Right renal pelvis (tissue), 4 donors: ENCODE measurements around the gene FFAR4. TPM values are rescaled to one million over a fixed set of nuclear protein-coding genes. Genes with fewer than 3 reads are reported as not detected.

Source experiments
- DNase-seq, 4 donors: peaks; one replicate each; pipeline ENCODE4 v3.0.0-alpha.2; 2013; ENCODE audit warnings: low read depth in 4 of 4, low spot score in 3 of 4, missing footprints in 1 of 4
- polyA plus RNA-seq, 4 donors: library from polyadenylated mRNA; unstranded; fragments of 120-200 nt; gene quantifications; one replicate each; pipeline ENCODE4 v1.2.1, GENCODE V29; 2013; ENCODE audit not compliant: insufficient read length in 4 of 4

FFAR4 gene
- polyA plus RNA-seq, 4 donors = 0.01 TPM; not detected in 3

DNA sequence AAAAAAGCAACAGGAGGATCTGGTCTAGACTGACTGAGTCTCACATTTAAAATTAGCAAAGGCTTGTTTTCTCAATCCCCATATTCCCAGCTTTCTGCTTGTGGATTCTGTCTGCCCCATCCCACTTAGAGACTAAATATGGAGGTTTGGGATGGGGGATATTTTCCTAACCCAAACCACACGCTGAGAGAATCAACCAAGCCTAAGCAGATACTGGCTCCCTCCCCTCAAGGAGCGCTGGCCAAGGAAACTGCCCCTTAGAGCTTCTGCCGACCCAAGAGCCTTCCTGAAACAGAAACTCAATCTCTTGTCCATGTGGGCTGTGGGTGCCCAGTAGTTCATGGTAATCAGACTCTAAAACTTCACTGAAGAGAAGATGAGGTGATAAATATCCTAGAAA is 3.9 kb downstream of the FFAR4 start:
- DNase-seq = no peak

DNA sequence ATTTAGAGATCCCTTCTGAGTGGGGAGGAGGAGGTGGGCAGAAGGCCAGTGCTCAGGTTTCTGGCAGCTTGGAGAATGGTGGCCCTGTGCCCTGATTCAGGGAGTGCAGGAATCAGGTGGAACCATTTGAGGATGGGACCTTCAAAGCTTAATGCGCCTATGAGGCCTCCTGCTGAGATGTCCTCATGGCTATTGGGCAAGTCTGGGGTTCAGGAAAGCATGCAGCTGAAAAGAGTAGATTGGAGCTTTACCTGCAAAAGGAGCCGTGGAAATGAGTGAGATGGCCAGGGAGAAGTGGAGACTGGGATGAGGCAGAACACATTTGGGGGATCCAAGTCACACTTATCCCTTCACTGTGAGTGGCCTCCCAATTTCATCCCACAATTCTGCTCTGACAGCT is 6.1 kb downstream of the FFAR4 start:
- no peak for DNase-seq

DNA sequence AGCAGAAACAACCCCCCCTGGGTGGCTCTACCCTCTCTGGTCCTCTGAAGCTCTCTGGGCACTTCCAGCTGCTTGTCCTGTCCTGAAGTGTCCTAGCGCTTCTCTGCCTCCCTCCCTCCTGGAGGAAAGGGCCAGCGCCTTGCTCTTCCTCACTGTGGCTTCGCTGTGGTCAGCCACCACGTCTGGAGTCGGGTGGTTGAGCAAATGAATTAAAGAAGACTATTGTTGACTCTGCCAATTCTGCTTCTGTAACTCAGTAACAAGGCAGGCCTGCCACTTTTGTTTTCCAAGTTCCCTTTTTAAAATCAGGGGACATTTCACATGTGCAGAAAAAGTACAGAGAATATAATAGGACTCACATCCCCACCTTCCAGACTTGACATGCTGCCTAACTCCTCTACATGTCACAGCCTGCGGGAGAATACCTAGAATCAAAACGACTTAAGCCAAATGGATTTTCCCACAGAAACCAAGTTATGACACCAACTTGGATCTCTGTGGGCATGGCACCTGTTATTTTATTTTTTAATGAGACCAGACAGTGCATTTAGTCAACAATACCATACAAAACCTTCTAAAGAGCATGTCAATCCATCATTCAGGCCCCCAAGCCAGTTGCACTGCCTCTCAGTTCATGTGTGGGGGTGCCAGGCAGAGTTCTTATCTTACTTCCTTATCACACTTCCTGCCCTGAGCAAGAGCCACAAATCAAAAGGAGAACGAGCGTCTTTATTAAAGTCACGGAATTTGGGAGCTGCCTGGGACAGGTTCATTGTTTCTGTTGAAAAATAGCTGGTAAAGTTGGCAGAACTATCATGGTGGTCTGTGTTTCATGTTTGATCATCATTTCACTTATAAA is 6.8 kb downstream of the FFAR4 start:
- DNase-seq = no peak

DNA sequence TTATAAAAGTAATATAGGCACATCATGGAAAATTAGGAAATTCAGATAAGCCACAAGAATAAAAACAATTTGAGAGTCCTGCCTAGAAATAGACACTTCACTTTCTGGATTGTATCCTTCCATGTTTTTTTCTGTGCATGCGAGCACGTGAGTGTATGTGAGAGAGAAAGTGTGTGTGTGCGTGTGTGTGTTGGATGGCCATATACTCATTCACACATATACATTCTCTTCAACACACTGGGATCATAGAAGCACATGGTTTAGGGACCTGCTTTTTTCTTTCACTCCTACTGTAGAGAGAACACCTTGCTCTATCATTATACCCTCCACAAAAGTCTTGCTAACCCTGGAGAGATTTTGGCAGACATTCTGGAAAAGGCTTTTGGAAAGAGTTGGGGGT is 7.5 kb downstream of the FFAR4 start:
- no peak for DNase-seq

DNA sequence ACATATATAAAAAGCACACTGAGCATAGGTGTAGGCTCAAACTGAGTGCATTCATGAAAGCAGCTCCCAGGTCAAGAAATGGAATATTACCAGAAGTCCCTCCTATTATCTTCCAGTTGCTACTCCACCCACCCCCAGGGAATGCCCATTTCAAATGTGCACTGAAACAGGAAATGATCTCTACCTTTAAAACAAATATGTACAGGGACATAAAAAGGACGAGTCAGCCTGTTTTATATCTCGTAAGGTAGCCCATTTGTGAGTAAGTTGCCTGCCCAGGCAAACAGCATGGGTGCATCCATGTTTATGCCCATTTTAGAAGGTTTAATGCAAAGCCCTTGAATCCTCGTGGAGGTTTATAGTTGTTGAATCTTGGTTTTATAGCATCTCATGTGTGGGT is 10.4 kb downstream of the FFAR4 start:
- no peak for DNase-seq

DNA sequence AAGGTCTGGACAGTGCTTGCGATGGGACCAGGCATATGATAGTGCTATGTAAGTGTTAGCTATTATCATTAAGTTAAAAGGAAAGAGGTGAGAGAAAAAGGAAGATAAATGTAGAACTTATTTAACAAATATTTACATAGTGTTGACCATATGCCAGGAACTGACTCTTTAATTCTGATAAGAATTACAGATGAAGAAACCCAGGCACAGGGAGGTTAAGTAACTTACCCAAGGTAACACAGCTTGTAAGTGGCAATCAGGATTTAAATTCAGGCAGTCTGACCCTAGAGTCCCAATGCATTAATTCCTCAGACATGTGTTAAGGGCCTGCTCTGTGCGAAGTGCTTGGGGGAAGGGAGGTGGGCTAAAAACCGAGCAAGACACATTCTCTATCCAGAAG is 11.1 kb downstream of the FFAR4 start:
- DNase-seq = no peak

DNA sequence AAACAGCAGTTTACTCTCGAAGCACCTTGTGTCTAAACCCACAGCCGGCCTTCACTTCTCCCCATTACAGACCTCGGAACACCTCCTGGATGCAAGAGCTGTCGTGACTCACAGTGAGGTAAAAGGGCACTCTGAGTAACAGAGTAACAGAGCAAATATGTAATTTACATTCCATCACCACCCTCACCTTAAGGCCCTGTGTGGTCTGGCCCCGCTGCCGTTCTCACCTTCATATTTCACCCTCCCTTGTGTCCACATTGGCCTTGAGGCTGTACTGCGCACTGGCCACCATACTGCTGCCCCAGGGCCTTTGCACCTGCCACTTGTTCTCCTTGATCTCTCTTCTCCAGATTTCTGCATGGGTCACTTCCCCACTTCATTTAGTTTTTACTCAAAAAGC is 12.6 kb downstream of the FFAR4 start:
- no peak for DNase-seq

DNA sequence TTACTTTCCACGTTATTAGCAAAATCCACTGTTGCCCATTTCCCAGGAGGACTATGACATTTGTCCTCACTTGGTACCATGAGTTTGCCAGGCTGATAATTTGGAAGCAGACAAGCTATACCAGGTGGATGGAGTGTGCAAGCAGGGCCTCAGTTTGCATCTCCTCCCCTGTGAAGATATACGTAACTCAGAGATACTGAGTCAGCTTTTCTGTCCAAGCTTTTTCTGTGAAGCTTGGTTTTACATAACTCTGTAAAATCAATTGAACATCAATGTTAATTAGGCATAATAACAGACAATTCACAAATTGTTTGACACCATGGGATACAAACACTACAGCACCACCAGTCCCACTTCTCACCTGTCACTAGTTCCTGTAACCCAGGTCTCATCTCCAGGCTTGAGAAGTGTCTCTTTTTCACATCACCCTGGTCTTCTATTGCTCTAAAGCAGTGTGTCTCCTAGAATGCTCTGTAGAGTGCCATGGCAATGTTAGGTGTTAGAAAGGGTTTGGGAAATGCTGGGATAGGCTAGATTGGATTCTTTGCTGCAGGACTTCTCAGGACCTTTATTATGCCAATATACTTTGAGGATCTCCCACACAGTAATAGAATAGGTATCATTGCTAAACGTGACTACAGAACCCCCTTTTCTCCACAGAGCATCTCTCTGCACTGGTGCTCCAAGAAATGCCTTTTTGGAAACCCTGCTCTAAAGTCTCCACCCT is 13.7 kb downstream of the FFAR4 start:
- no peak for DNase-seq

DNA sequence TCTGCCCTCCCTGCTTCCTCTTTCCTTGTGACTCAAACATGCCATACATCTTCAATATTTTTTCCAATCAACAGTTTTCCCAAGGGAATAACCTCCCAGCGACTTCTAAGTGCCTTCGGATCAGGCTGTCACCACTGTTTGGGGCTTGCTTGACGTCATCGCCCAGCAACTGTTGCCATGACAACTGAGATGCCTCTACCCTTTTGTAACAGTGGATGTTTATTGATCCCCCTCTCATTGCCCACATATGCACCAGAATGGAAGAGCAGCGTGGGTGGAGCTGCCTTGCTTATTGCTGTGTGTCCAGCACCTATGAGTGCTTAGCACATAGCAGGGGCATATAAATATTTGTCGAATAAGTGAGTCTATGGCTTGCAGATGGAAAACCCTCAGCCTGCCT is 14.4 kb downstream of the FFAR4 start:
- no peak for DNase-seq

DNA sequence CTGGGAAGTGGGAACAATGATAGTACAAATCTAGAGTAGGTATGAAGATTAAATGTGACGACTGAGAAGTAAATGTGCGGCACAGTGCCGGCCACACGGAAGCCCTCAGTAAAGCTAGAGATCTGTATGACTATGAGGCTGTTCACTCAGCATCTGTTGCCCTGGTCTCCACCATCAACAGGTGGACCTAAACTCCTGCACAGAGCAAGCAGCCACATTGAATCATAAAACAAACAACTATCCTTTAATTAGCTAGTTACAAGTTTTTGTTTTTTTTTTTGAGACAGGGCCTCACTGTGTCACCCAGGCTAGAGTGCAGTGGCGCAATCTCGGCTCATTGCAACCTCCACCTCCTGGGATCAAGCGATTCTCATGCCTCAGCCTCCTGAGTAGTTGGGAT is 18.0 kb downstream of the FFAR4 start:
- no peak for DNase-seq

DNA sequence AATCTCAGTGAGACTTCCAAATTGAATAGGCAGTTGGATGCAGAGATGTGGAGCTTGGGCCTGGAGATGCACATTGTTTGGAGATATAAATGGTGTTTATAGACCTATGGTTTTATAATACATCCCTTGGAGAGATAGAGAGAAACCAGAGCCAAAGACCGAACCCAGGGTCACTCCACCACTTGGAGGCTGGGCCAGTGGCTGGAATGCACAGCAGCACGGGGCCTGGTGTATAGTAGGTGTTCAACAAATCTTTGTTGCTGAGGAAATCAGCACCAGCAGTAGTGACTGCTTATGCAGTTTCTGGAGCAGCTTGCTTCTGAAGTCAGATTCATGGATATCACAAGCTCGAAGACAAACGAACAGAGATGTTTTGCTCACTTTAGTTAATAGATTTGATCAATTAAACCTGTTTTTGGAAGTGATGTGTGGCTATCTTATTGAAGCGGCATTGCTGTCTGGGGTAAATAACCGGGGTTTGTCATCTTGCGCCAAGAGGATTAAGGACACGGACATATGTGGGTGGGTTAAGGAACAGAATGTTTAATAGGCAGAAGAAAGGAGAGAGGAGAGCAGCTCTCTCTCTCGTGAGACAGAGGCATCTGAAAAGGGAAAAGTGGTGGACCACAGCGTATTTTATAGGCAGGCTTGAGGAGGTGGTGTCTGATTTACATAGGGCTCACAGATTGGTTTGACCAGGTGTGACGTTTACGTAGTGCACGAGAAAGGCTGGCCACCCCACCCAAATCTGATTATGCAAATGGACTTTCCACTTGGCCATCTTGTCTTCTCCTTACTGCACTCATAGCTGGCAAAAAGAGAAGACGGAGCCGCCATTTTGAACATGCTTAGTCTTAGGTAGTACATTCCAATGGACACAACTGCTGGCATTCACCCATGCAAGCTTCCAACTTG is 23.4 kb downstream of the FFAR4 start:
- DNase-seq = no peak

DNA sequence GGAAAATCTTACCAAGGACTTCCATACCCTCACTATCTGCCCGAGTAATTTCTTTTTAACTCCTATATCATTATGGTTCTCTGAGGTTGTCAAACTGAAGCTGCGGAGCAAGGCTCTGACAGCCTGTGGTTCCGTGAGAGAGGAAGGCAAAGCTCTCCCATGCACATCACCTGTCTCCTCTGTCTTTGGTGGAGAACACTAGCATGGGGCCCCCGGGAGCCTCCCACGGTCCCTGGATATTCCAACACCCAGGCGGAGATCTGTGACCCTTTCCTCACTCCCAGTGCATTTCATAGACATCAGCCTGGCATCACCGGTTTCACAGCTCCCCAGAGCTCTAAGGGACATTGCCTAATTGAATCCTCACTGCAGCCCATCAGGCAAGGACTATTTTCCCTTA is 24.2 kb downstream of the FFAR4 start:
- DNase-seq = no peak

DNA sequence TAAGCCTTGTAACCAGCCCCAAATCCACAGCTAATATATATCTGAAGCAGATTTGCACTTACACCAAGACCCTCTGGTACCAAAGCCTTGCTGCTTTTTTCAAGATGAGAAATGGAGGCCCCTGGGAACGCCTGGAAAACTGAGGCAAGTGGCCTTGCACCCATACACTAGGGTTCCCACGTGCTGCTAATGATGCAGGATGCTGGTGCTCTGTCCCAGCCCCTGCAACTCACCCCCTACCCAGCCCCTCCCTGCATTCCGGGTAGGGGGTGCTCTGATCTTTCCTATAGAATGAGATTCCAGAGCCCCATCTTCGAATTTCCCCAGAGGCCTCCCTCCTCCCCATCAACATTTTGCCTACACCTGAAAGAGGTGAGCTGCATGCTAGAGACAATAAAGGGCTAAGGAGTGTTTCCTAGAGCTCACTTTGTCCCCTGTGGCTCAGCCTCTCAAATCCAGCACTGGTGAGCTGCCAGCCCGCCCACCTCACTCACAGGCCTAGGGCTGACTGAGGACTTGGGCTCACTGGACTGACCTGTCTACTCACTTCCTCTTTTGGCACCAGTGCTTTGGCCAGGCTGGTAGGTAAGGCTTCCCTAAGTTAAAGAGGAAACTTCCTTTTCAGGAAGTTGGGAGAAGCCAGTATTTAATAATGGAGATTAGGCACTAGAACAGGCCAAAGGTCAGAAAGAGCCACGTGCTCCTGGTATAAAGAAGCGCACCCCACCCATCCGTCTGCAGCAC is 24.8 kb downstream of the FFAR4 start:
- no peak for DNase-seq

DNA sequence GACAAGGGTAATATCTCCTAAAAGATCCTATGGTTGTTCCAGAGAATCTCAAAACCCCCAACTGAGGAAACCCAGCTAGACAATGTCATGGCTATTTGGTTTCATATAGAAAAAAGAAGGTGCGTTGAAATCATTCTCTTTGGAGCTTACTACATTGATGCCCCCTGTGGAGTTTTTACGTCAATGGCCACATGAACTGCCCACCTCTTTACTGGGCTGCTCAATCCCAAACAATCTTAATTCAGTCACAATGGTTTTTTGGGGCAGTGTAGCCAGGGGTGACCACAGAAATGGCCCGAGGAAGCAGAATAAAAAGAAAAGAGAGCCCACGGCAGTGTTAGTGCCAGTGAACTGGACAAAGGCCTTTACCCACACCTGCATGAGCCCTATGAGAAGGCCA is 26.8 kb downstream of the FFAR4 start:
- DNase-seq = no peak

DNA sequence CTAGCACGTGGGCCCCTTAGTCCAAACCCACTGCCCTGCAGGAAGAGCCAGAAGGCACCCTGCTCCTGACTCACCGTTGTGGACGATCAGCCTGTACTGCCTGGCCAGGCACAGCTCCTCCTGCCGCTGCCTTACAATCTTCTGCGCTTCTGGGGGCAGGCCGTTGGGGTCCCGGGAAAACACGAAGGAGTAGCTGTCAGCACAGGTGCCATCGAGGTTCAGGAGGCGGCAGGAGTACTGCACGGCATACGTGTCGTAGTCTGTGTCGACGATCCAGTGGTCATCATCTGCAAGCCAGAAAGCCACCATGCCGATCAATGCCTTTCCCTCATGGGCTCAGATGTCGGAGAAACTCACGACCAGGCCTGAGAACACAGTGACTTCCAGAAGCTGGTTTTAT is 27.3 kb downstream of the FFAR4 start:
- no peak for DNase-seq

DNA sequence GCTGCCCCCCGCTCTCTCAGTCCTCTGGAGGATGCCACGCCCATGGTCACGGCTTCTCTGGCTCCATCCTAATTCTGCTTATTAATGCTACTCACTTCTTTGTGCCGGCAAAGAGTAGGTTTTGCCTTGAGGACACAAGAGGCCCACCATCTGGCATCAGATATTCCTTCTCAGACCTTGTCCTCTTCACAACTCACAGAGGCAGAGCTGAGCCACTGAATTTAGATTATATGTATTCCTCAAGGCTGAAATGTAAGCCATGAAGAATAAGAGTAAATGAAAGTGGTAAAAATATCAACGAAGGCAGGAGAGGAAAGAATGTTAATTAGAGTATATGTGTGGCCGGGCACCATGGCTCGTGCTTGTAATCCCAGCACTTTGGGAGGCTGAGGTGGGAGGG is 28.1 kb downstream of the FFAR4 start:
- no peak for DNase-seq

DNA sequence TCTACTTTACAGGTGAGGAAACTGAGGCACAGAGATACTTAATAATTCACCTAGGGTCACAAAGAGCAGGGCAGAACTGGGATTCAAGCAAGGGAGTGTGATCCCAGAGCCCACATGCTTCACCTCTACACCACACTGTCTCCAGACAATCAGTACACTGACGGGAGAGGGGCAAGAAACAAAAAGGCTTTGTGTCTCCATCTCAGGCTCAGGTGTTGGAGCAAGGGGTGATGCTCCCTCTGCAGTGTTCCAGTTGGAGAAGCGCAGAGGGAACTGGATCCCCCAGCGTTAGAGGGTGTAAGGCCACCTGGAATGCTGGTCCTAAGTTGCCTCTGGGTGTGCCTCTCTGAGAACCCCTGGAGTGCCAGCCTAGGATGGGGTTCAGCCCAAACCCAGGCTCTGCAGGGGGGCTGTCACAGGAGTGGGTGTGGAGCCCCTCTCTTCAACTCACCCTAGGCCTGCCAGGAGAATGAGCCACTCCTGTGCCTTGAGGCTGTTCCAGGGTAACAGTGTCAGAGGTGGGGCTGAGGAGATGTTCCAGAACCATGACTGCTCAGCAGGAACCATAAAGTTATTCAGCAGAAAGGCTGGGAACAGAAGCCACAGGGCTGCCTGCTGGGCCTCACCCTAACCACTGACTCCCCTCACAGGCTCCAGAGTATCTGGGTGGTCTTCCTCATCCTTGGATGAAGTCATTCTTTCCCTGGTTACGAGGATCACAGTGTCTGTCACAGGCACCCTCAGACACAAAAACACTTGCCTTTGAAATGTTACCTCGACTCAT is 29.1 kb downstream of the FFAR4 start:
- DNase-seq = no peak

DNA sequence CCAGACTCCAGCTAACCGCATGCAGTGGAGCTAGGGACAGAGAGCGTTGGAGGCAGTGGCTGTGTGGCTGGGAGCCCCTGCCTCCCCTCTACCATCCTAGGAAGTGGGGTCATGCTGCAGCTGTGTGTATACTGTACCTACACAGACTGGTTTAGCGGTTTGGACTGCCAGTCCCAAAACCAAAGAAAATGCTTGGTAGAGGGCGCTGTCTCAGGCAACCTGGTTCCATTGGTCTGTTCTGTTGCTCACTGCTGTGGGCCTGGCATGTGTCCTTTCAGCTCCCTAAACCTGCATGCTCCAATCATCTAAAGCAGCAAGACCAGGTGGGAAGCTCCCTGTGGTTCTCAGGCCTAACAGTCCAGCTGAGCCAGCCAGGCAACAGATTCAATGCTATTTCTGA is 30.1 kb downstream of the FFAR4 start:
- no peak for DNase-seq

DNA sequence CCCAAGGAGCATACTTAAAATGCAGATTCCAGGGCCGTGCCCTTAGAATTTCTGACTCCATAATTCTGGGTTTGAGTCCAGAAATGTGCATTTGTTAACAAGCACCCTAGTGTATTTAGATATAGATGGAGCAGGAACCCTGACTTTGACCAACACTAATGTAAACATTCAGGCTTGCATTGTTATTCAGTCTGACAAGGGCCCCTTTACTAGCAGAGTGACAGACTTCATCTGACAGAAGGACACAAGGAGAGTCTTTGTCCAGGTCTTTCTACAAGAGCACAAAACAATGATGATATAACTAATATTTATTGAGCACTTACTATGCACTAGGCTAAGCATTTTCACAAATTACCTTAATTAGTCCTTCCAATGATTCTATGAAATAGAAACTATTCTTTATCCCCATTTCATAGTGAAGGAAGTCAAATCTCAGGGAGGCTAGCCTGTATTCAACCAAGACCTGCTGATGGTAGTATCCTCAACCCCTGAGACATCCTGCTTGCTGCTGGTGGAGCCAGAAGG is 30.7 kb downstream of the FFAR4 start:
- no peak for DNase-seq
